ENCODE data around the gene SPATA17.

The SPATA17 gene

GRCh38 chr1:217622042-217622441 lies 9.1 kb upstream of the SPATA17 start:
- DNase-seq (ENCODE audit: extremely low read depth, insufficient read length), result no peak
- peaks cover 2% of the 10 kb centered on the region; the same call in 1 of the 2 replicates for H3K36me3 ChIP-seq (ENCODE audit: control insufficient read depth, insufficient read depth, low read length)
- TF ChIP-seq CTCF (IDR thresholded peaks at IDR 0.05; ENCODE audit: insufficient read depth, low read length, poor library complexity, severe bottlenecking), result no peak
- no peak overlapping the region for H3K4me3 ChIP-seq (replicated peaks; ENCODE audit: low read depth, low read length)
- no peaks in the 10 kb centered on the region for H3K27me3 ChIP-seq (replicated peaks; ENCODE audit: control insufficient read depth, insufficient read depth, low read length)

- H3K27me3 ChIP-seq (replicated peaks; ENCODE audit: control insufficient read depth, insufficient read depth, low read length), result no peaks in the 10 kb centered on the region
- TF ChIP-seq CTCF (IDR thresholded peaks at IDR 0.05; ENCODE audit: insufficient read depth, low read length, poor library complexity, severe bottlenecking), result no peak
- no peaks in the 10 kb centered on the region for H3K36me3 ChIP-seq (ENCODE audit: control insufficient read depth, insufficient read depth, low read length)
- no peak overlapping the region for H3K4me3 ChIP-seq (replicated peaks; ENCODE audit: low read depth, low read length)
- DNase-seq (ENCODE audit: extremely low read depth, insufficient read length), result no peak
Measured at GRCh38 chr1:217626321-217626720, 4.8 kb upstream of the SPATA17 start.

- Histone ChIP-seq H3K27me3 (replicated peaks; ENCODE audit: control insufficient read depth, insufficient read depth, low read length) (no peaks in the 10 kb centered on the region), H3K36me3 (ENCODE audit: control insufficient read depth, insufficient read depth, low read length) (no peaks in the 10 kb centered on the region), H3K4me3 (replicated peaks; ENCODE audit: low read depth, low read length) (no peak overlapping the region)
- no peak for DNase-seq (ENCODE audit: extremely low read depth, insufficient read length)
- TF ChIP-seq CTCF (IDR thresholded peaks at IDR 0.05; ENCODE audit: insufficient read depth, low read length, poor library complexity, severe bottlenecking), result no peak
Measured at GRCh38 chr1:217627431-217627830, 3.7 kb upstream of the SPATA17 start.

GRCh38 chr1:217642455-217642854 lies 11.3 kb downstream of the SPATA17 start:
- no peak for TF ChIP-seq CTCF (IDR thresholded peaks at IDR 0.05; ENCODE audit: insufficient read depth, low read length, poor library complexity, severe bottlenecking)
- H3K4me3 ChIP-seq (replicated peaks; ENCODE audit: low read depth, low read length), result no peak overlapping the region
- no peaks in the 10 kb centered on the region for H3K36me3 ChIP-seq (ENCODE audit: control insufficient read depth, insufficient read depth, low read length)
- H3K27me3 ChIP-seq (replicated peaks; ENCODE audit: control insufficient read depth, insufficient read depth, low read length), result no peaks in the 10 kb centered on the region
- DNase-seq (ENCODE audit: extremely low read depth, insufficient read length), result no peak

GRCh38 chr1:217647791-217648190 lies 16.6 kb downstream of the SPATA17 start:
- Histone ChIP-seq H3K36me3 (ENCODE audit: control insufficient read depth, insufficient read depth, low read length) (no peaks in the 10 kb centered on the region), H3K4me3 (replicated peaks; ENCODE audit: low read depth, low read length) (no peak overlapping the region), H3K27me3 (replicated peaks; ENCODE audit: control insufficient read depth, insufficient read depth, low read length) (no peaks in the 10 kb centered on the region)
- TF ChIP-seq CTCF (IDR thresholded peaks at IDR 0.05; ENCODE audit: insufficient read depth, low read length, poor library complexity, severe bottlenecking), result no peak
- no peak for DNase-seq (ENCODE audit: extremely low read depth, insufficient read length)

GRCh38 chr1:217650674-217651073 lies 19.5 kb downstream of the SPATA17 start:
- H3K27me3 ChIP-seq (replicated peaks; ENCODE audit: control insufficient read depth, insufficient read depth, low read length), result no peaks in the 10 kb centered on the region
- DNase-seq (ENCODE audit: extremely low read depth, insufficient read length), result no peak
- H3K4me3 ChIP-seq (replicated peaks; ENCODE audit: low read depth, low read length), result no peak overlapping the region
- no peak for TF ChIP-seq CTCF (IDR thresholded peaks at IDR 0.05; ENCODE audit: insufficient read depth, low read length, poor library complexity, severe bottlenecking)
- H3K36me3 ChIP-seq (ENCODE audit: control insufficient read depth, insufficient read depth, low read length), result no peaks in the 10 kb centered on the region
